ENCODE measurements around the gene PABPC3. TPM values are rescaled to one million over a fixed set of nuclear protein-coding genes. Genes with fewer than 3 reads are reported as not detected.

PABPC3 gene
- total and polyA plus RNA-seq, 2 of the 4 experiments (the other 2 are of a cell fraction), result 0.15 to 0.18 TPM

DNA sequence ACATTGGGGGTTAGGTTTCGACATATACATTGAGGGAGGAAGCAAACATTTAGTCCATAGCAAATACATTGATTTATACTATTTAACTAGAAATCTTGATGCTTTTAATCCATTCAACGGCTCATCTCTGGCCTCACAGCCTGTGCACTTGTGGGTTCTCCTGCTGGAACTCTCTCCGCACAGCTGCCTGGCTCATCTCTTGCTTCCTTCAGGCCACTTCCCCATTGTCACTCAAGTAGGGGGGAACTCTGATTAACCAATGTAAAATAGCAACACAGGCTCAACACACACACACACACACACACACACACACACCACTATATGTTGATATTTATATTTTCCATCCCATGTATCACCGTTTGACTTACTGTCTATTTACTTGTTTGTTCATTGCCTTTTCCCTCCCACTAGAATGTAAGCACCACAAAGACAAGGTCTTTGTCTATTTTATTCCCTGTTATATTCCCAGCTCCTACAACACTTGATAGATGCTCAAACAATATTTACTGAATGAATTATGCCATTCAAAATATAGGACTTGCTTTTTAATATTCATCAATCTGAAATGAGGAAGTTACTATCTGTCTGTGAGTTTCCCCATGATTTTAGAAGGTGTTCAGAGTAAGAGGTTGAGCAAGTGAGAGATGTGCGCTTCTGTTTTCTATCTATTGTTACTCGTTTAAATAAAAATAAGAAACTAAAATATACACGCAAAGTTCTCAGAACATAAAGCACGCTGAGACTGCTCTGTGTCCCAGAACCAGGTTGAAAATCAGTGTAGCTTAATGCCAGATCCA lies 29.8 kb upstream of the PABPC3 start:
- ChIA-PET POLR2A (ENCODE audit: unreplicated experiment) (no interaction called here), CTCF (no interaction called here)
- BruUV-seq (replicated peaks), result no TSS peak
- H3K4ac ChIP-seq (ENCODE audit: low read depth, low read length), result no peak overlapping the region
- no peak overlapping the region for H3K18ac ChIP-seq (ENCODE audit: low read depth, low read length)
- H2BK20ac ChIP-seq (ENCODE audit: low read depth, low read length), result no peak overlapping the region
- TF ChIP-seq RFX5 (IDR thresholded peaks at IDR 0.05; ENCODE audit: low read depth, low read length) (no peak), SMC3 (IDR thresholded peaks at IDR 0.05; ENCODE audit: low read depth, low read length) (no peak), CEBPB (IDR thresholded peaks at IDR 0.05; ENCODE audit: low read depth, low read length) (no peak), MAFK (IDR thresholded peaks at IDR 0.05; ENCODE audit: low read depth, low read length) (no peak), USF2 (IDR thresholded peaks at IDR 0.05; ENCODE audit: low read depth, low read length) (no peak), MXI1 (IDR thresholded peaks at IDR 0.05; ENCODE audit: borderline replicate concordance, low read depth, low read length) (no peak), RAD21 (IDR thresholded peaks at IDR 0.05; ENCODE audit: low read length) (no peak), POLR2A (IDR thresholded peaks at IDR 0.05; ENCODE audit: low read depth, low read length) (no peak), BHLHE40 (IDR thresholded peaks at IDR 0.05; ENCODE audit: low read depth, low read length) (no peak)
- TF ChIP-seq, protein P1, sequence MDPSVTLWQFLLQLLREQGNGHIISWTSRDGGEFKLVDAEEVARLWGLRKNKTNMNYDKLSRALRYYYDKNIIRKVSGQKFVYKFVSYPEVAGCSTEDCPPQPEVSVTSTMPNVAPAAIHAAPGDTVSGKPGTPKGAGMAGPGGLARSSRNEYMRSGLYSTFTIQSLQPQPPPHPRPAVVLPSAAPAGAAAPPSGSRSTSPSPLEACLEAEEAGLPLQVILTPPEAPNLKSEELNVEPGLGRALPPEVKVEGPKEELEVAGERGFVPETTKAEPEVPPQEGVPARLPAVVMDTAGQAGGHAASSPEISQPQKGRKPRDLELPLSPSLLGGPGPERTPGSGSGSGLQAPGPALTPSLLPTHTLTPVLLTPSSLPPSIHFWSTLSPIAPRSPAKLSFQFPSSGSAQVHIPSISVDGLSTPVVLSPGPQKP (IDR thresholded peaks at IDR 0.05; ENCODE audit: borderline replicate concordance, low read depth, low read length), result no peak
- TF ChIP-seq, protein P2, sequence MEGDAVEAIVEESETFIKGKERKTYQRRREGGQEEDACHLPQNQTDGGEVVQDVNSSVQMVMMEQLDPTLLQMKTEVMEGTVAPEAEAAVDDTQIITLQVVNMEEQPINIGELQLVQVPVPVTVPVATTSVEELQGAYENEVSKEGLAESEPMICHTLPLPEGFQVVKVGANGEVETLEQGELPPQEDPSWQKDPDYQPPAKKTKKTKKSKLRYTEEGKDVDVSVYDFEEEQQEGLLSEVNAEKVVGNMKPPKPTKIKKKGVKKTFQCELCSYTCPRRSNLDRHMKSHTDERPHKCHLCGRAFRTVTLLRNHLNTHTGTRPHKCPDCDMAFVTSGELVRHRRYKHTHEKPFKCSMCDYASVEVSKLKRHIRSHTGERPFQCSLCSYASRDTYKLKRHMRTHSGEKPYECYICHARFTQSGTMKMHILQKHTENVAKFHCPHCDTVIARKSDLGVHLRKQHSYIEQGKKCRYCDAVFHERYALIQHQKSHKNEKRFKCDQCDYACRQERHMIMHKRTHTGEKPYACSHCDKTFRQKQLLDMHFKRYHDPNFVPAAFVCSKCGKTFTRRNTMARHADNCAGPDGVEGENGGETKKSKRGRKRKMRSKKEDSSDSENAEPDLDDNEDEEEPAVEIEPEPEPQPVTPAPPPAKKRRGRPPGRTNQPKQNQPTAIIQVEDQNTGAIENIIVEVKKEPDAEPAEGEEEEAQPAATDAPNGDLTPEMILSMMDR (conservative IDR thresholded peaks at IDR 0.05; ENCODE audit: low read depth, low read length), result no peak
- WGBS, 2 experiments (ENCODE audit: extremely low coverage in 2 of 2, insufficient read length in 1 of 2), result no CpG with 5 or more reads among the region's 8 CpGs
- no peaks in the 10 kb centered on the region for H3K9me3 ChIP-seq (ENCODE audit: control insufficient read depth, insufficient read depth, low read length)
- no peak overlapping the region for H3K56ac ChIP-seq (ENCODE audit: extremely low read depth, insufficient read depth, low read length)
- in situ Hi-C loops (cut with MboI; ENCODE audit: low sequenced_read_pairs) (no loop called here), dilution Hi-C loops (cut with HindIII; ENCODE audit: low sequenced_read_pairs, unreplicated experiment) (no loop called here), intact Hi-C loops (cut with micrococcal nuclease) (no loop called here)
- no peak overlapping the region for H2AFZ ChIP-seq (replicated peaks; ENCODE audit: low read length, poor library complexity)
- H3K4me1 ChIP-seq (ENCODE audit: control insufficient read depth, insufficient read depth, low read length), result no peaks in the 10 kb centered on the region
- no peak overlapping the region for H2BK120ac ChIP-seq (ENCODE audit: low read depth, low read length)
- H3K4me2 ChIP-seq (ENCODE audit: low read depth, low read length), result no peak overlapping the region
- H4K91ac ChIP-seq (ENCODE audit: insufficient read depth, low read depth, low read length), result no peak overlapping the region
- H3K9ac ChIP-seq (ENCODE audit: low read depth, low read length), result no peak overlapping the region
- H2BK5ac ChIP-seq (ENCODE audit: low read depth, low read length, poor library complexity, severe bottlenecking), result peak overlapping the region; percentile 33
- no peak overlapping the region for H2AK9ac ChIP-seq (replicated peaks; ENCODE audit: low read depth, low read length, poor library complexity)
- no peak overlapping the region for H2AK5ac ChIP-seq (ENCODE audit: low read depth, low read length)
- no peak overlapping the region for H4K5ac ChIP-seq (ENCODE audit: low read depth, low read length)
- H4K8ac ChIP-seq (ENCODE audit: low read depth in 2 of 2, low read length in 2 of 2), result no peak overlapping the region
- no peak overlapping the region for H2BK15ac ChIP-seq (ENCODE audit: low read depth, low read length)
- no peaks in the 10 kb centered on the region for H4K20me1 ChIP-seq (ENCODE audit: insufficient read depth, low read length)
- no peak overlapping the region for H3K14ac ChIP-seq (replicated peaks; ENCODE audit: low read depth, low read length)
- H3K4me3 ChIP-seq (ENCODE audit: insufficient read depth, low read depth, low read length), result no peak overlapping the region
- no peaks in the 10 kb centered on the region for H3K36me3 ChIP-seq (ENCODE audit: control insufficient read depth, insufficient read depth, low read length)
- DNase-seq (no peak), ATAC-seq (ENCODE audit: low read depth) (no peak)
- H3K9me1 ChIP-seq (ENCODE audit: insufficient read depth, low read length), result no peaks in the 10 kb centered on the region
- no peaks in the 10 kb centered on the region for H3K79me1 ChIP-seq (ENCODE audit: low read depth in 1 of 2, low read length in 2 of 2)
- no peak overlapping the region for H3K23ac ChIP-seq (ENCODE audit: low read depth, low read length)
- no peaks in the 10 kb centered on the region for H3K27me3 ChIP-seq (ENCODE audit: control insufficient read depth, insufficient read depth, low read length)
- H3K27ac ChIP-seq (ENCODE audit: insufficient read depth, low read length), result no peak overlapping the region

Data from IMR-90 (cell line).